GM19043 (cell line): ENCODE data around the gene DDX51.
"Not testable (repeated sequence)": the region's sequence is repeated elsewhere in the genome, so short reads cannot be mapped to it uniquely, and the experiment has no call there.

Experiments
- ATAC-seq: cut with Tn5 transposase; IDR thresholded peaks from one replicate; pipeline ENCODE4 v1.9.1; 2021; ENCODE audit warnings: low read depth; ENCODE audit not compliant: unreplicated experiment

The DDX51 gene

GRCh38 chr12:132143336-132144071 lies 615 bp downstream of the DDX51 start:
- peak; percentile 33 for ATAC-seq

GRCh38 chr12:132142679-132143335 lies 1.3 kb downstream of the DDX51 start:
- ATAC-seq, result no peak

- ATAC-seq, result no peak
These were observed 2.0 kb downstream of the DDX51 start for GRCh38 chr12:132141976-132142678.

GRCh38 chr12:132140918-132141841 lies 2.9 kb downstream of the DDX51 start:
- ATAC-seq, result no peak

GRCh38 chr12:132140501-132140900 lies 3.6 kb downstream of the DDX51 start:
- ATAC-seq, result no peak

- no peak for ATAC-seq
These were observed 4.2 kb downstream of the DDX51 start for GRCh38 chr12:132139912-132140311.

- no peak for ATAC-seq
These were observed 4.9 kb downstream of the DDX51 start for GRCh38 chr12:132138941-132139871.

- no peak for ATAC-seq
These were observed 6.5 kb downstream of the DDX51 start for GRCh38 chr12:132137483-132138125.

GRCh38 chr12:132136226-132136625 lies 7.9 kb downstream of the DDX51 start:
- ATAC-seq, result not testable (repeated sequence)

GRCh38 chr12:132134653-132135183 lies 9.4 kb downstream of the DDX51 start:
- ATAC-seq, result not testable (repeated sequence)

- no peak for ATAC-seq
These were observed 10.0 kb downstream of the DDX51 start for GRCh38 chr12:132133952-132134652.

- ATAC-seq, result no peak
These were observed 11.3 kb downstream of the DDX51 start for GRCh38 chr12:132132609-132133430.

- no peak for ATAC-seq
These were observed 12.2 kb downstream of the DDX51 start for GRCh38 chr12:132131952-132132351.

GRCh38 chr12:132131229-132131628 lies 12.9 kb downstream of the DDX51 start:
- ATAC-seq, result no peak

- ATAC-seq, result no peak
These were observed 13.4 kb downstream of the DDX51 start for GRCh38 chr12:132130690-132131089.

GRCh38 chr12:132129007-132129406 lies 15.1 kb downstream of the DDX51 start:
- ATAC-seq, result no peak

GRCh38 chr12:132127041-132127440 lies 17.1 kb downstream of the DDX51 start:
- no peak for ATAC-seq
